ENCODE data around the gene KIF4B.

KIF4B gene

DNA sequence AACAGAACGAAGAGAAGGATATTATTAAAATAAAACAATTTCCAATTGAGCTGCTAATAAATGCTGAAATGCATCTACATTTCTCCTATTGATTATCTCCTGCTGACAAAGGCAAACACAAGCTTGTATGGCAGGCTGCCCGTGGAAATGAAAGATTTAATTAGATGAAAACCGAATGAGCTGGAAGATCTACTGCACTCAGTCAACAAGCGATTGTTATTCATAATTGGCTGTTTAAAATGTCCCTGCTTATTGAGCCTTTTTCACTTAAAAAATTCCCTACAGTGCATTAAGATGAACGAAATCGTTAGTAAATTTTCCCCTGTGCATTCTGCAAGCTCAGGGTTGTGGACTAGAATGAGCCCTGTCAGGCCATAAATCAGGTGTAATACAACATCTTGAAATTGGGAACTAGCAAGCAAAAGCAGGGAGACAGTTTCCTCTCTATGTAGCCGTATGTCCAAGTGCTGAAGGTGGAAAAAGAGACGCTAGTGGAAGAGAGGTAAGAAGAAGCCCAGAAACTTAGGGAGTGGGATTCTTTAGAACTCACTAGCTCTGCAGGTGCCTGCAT is 28.5 kb upstream of the KIF4B start:
- H3K27ac Mint-ChIP-seq, result no peak overlapping the region
- H3K27me3 Mint-ChIP-seq (ENCODE audit: low read depth, poor library complexity), result peaks cover 31% of the 10 kb centered on the region
- H3K9me3 Mint-ChIP-seq, result peaks cover 19% of the 10 kb centered on the region
- DNase-seq, result no peak
- peaks cover 4% of the 10 kb centered on the region for H3K4me1 Mint-ChIP-seq
- peaks cover 12% of the 10 kb centered on the region for H3K36me3 Mint-ChIP-seq (ENCODE audit: low read depth)
- no peak overlapping the region for H3K4me3 Mint-ChIP-seq
- TF ChIP-seq, protein P1, sequence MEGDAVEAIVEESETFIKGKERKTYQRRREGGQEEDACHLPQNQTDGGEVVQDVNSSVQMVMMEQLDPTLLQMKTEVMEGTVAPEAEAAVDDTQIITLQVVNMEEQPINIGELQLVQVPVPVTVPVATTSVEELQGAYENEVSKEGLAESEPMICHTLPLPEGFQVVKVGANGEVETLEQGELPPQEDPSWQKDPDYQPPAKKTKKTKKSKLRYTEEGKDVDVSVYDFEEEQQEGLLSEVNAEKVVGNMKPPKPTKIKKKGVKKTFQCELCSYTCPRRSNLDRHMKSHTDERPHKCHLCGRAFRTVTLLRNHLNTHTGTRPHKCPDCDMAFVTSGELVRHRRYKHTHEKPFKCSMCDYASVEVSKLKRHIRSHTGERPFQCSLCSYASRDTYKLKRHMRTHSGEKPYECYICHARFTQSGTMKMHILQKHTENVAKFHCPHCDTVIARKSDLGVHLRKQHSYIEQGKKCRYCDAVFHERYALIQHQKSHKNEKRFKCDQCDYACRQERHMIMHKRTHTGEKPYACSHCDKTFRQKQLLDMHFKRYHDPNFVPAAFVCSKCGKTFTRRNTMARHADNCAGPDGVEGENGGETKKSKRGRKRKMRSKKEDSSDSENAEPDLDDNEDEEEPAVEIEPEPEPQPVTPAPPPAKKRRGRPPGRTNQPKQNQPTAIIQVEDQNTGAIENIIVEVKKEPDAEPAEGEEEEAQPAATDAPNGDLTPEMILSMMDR (IDR thresholded peaks at IDR 0.05), result no peak

DNA sequence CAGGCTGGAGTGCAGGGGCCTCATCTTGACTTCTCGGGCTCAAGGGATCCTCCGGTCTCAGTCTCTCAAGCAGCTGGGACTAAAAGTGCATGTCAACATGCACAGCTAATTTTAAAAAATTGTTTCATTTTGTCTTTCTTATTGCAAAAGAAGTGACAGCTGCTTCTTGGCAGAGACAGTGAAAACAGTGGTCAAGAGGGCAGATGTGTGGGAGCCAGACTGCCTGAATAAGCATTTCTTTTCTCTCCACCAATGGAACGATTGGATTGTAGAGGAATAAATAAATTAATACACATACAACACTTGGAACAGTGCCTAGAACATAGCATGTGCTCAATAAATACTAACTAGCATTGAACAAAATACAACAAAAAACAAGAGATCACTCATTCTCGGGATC is 27.4 kb upstream of the KIF4B start:
- no peak for DNase-seq
- Mint-ChIP-seq H3K4me1 (peaks cover 4% of the 10 kb centered on the region), H3K9me3 (peaks cover 15% of the 10 kb centered on the region), H3K36me3 (ENCODE audit: low read depth) (peaks cover 10% of the 10 kb centered on the region), H3K27me3 (ENCODE audit: low read depth, poor library complexity) (peaks cover 35% of the 10 kb centered on the region), H3K4me3 (no peak overlapping the region), H3K27ac (no peak overlapping the region)
- TF ChIP-seq, protein P1 (IDR thresholded peaks at IDR 0.05), result no peak

DNA sequence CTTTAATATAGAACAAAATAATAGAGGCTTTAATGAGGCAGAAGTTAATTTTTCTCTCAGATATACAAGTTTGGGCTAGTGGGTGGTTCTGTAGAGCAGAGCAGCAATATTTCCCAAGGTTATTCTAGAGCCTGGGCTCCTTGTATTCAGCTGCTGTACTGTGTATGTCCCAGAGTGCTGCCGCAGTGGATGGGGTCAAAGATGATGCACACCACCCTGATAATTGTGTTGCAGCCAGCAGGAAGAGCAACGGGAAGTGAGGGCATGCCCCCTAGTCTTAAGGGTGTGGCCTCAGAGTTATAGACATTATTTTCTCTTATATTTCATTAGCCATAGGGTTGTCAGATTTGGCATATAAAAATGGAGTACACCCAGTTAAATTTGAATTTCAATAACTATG is 23.9 kb upstream of the KIF4B start:
- Mint-ChIP-seq H3K4me1 (peaks cover 4% of the 10 kb centered on the region), H3K27me3 (ENCODE audit: low read depth, poor library complexity) (peaks cover 27% of the 10 kb centered on the region), H3K36me3 (ENCODE audit: low read depth) (no peaks in the 10 kb centered on the region), H3K9me3 (no peaks in the 10 kb centered on the region), H3K27ac (no peak overlapping the region), H3K4me3 (no peak overlapping the region)
- DNase-seq, result no peak
- TF ChIP-seq, protein P1 (IDR thresholded peaks at IDR 0.05), result no peak

DNA sequence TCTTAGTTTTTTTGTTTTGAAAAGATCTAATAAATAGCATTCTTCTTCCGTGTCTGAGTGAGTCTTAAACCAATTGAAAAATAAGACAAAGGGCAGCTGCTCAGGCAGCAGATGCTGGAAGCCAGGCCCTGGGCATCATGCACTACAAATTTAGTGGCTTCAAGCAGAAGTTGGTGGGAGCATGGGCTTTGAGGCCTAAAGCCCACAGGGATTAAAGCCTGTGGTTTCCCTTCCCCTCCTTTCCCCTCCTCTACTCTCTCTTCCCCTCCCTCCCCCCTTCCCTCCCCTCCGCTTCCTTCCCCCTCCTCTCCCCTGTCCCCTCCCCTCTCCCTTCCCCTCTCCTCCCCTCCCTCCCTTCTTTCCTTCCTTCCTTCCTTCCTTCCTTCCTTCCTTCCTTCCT is 20.1 kb upstream of the KIF4B start:
- Mint-ChIP-seq H3K9me3 (peaks cover 4% of the 10 kb centered on the region), H3K27ac (no peak overlapping the region), H3K4me1 (no peaks in the 10 kb centered on the region), H3K27me3 (ENCODE audit: low read depth, poor library complexity) (peaks cover 17% of the 10 kb centered on the region), H3K36me3 (ENCODE audit: low read depth) (no peaks in the 10 kb centered on the region), H3K4me3 (no peak overlapping the region)
- no peak for DNase-seq
- TF ChIP-seq, protein P1 (IDR thresholded peaks at IDR 0.05), result no peak

DNA sequence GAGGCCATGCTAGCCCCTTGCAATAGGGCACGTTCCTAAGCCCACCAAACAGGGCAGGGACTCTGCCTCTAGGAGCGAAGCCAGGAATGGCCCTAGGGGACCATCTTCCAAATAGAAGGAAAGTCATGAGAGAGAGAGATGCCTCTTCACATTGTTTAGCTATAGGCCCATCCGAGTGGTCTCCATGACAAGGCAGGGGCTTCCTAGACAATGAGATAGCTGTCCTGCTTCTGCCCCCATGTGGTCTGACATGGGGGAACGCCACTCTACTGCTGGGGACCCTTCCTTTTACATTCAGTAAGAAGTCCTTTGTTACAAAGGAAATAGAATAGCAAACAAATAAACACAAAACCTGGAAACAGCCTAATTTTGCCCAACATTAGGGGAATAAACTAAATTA is 17.9 kb upstream of the KIF4B start:
- Mint-ChIP-seq H3K4me3 (no peak overlapping the region), H3K36me3 (ENCODE audit: low read depth) (no peaks in the 10 kb centered on the region), H3K27ac (no peak overlapping the region), H3K4me1 (no peaks in the 10 kb centered on the region), H3K27me3 (ENCODE audit: low read depth, poor library complexity) (peaks cover 16% of the 10 kb centered on the region), H3K9me3 (peaks cover 18% of the 10 kb centered on the region)
- TF ChIP-seq, protein P1 (IDR thresholded peaks at IDR 0.05), result peak; percentile 20
- DNase-seq, result no peak

DNA sequence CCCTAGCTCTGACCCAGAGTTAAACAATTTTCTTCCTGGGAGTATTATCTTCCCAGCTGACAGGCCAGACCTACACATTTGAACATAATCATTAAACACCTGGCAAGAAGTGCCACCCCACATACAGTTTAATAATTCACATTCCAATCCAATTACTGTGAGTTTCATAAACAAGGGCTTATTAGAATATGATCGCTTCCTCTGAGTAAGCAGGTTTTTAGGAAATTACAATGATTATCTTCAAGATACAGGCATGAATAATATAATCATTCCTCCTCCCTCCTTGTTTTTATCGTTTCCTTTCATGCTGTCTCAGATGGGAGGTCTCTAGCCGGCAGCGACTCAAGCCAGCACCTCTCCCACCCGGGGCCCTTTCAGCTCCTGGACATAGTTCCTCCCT is 15.8 kb upstream of the KIF4B start:
- Mint-ChIP-seq H3K4me3 (no peak overlapping the region), H3K9me3 (peaks cover 18% of the 10 kb centered on the region), H3K36me3 (ENCODE audit: low read depth) (no peaks in the 10 kb centered on the region), H3K27ac (no peak overlapping the region), H3K27me3 (ENCODE audit: low read depth, poor library complexity) (peaks cover 13% of the 10 kb centered on the region), H3K4me1 (no peaks in the 10 kb centered on the region)
- no peak for DNase-seq
- TF ChIP-seq, protein P1 (IDR thresholded peaks at IDR 0.05), result no peak
